GM12878 (cell line): ENCODE measurements around the gene PSMB10. TPM values are rescaled to one million over a fixed set of nuclear protein-coding genes. Genes with fewer than 3 reads are reported as not detected.

Experiments used
- ATAC-seq: fragments of 200-7000 bp; cut with Tn5 transposase; 3 replicates; pipeline ENCODE4 v1.9.1; 2020; ENCODE audit warnings: mild to moderate bottlenecking, moderate library complexity
- BruUV-seq: library from RNA; stranded (reverse); fragments of 400-500 nt; replicated peaks from 2 replicates; lab custom pipeline; 2021; lab: Mats Ljungman, UMichigan
- CTCF ChIA-PET: fragments of 300-600 bp; sonication (Branson Sonifier 250); formaldehyde crosslinking; extraction: SDS; loops from one replicate; lab custom pipeline; 2021; ENCODE audit warnings: inconsistent platforms; lab: Yijun Ruan, JAX
- POLR2A ChIA-PET: fragments of 350-600 bp; formaldehyde crosslinking; extraction: SDS; loops from one replicate; lab custom pipeline; 2021; ENCODE audit warnings: inconsistent platforms; lab: Charles Lee
- RAD21 ChIA-PET: fragments of 300-600 bp; sonication (Branson Sonifier 250); formaldehyde crosslinking; loops from one replicate; lab custom pipeline; 2023; ENCODE audit warnings: antibody characterized with exemption; ENCODE audit not compliant: unreplicated experiment; lab: Charles Lee
- SMC1A ChIA-PET: fragments of 300-600 bp; sonication (Branson Sonifier 250); formaldehyde crosslinking; loops from one replicate; lab custom pipeline; 2023; ENCODE audit not compliant: unreplicated experiment, uncharacterized antibody; lab: Charles Lee
- DNase-seq: peaks from one replicate; pipeline ENCODE4 v3.0.0-alpha.2; 2011; ENCODE audit warnings: low read depth, low spot score
- FAIRE-seq: peaks from 3 replicates; lab custom pipeline; 2011; peaks lifted over from hg19 to GRCh38; lab: Jason Lieb, UNC
- H2AFZ ChIP-seq: 2 replicates; pipeline ENCODE4 v1.6.0; 2011; ENCODE audit warnings: low read depth, low read length, control low read depth; ENCODE audit not compliant: control insufficient read depth
- H3K27ac ChIP-seq: 2 replicates; pipeline ENCODE4 v1.5.1; 2011; ENCODE audit warnings: control low read depth; ENCODE audit not compliant: control insufficient read depth, insufficient read depth
- H3K27me3 ChIP-seq, 2 experiments: replicated peaks in 1 of 2; 2 replicates each; pipeline versions ENCODE4 v1.6.0 to v1.6.1; 2011; ENCODE audit warnings: low read length in 1 of 2; ENCODE audit not compliant: control insufficient read depth in 2 of 2, insufficient read depth in 2 of 2
- H3K36me3 ChIP-seq, 2 experiments: 2 replicates each; pipeline ENCODE4 v1.5.1; 2011; ENCODE audit warnings: low read length in 1 of 2; ENCODE audit not compliant: control insufficient read depth in 2 of 2, insufficient read depth in 2 of 2
- H3K4me1 ChIP-seq: 2 replicates; pipeline ENCODE4 v1.6.1; 2011; ENCODE audit warnings: mild to moderate bottlenecking, low read length, moderate library complexity, mixed read lengths; ENCODE audit not compliant: control insufficient read depth, insufficient read depth
- H3K4me2 ChIP-seq: 2 replicates; pipeline ENCODE4 v1.6.0; 2011; ENCODE audit warnings: control low read depth; ENCODE audit not compliant: control insufficient read depth, insufficient read depth
- H3K4me3 ChIP-seq: fragments of 200-600 bp; sonication (generic); 2 replicates; pipeline ENCODE4 v1.5.1; 2016
- H3K79me2 ChIP-seq: 2 replicates; pipeline ENCODE4 v1.6.0; 2011; ENCODE audit warnings: low read length; ENCODE audit not compliant: control insufficient read depth, insufficient read depth
- H3K9ac ChIP-seq: 2 replicates; pipeline ENCODE4 v1.8.0; 2011; ENCODE audit warnings: low read length, control low read depth, mixed read lengths; ENCODE audit not compliant: control insufficient read depth, insufficient read depth
- H3K9me3 ChIP-seq: replicated peaks from 3 replicates; pipeline ENCODE4 v1.5.1; 2011; ENCODE audit warnings: mild to moderate bottlenecking, low read length; ENCODE audit not compliant: control insufficient read depth, insufficient read depth
- H4K20me1 ChIP-seq: 2 replicates; pipeline ENCODE4 v1.6.0; 2011; ENCODE audit not compliant: control insufficient read depth, insufficient read depth
- EZH2 ChIP-seq: IDR thresholded peaks from 2 replicates; pipeline ENCODE4 v1.6.1; 2012; ENCODE audit warnings: low read depth, mild to moderate bottlenecking, control low read depth, inconsistent platforms, low read length, borderline replicate concordance; ENCODE audit not compliant: control insufficient read depth
- GATAD2B ChIP-seq: fragments of 450-650 bp; conservative IDR thresholded peaks from 2 replicates; pipeline ENCODE4 v1.6.1; 2017; ENCODE audit warnings: low read depth, mild to moderate bottlenecking, moderate library complexity
- MTA2 ChIP-seq: fragments of 450-650 bp; IDR thresholded peaks from 2 replicates; pipeline ENCODE4 v1.6.1; 2016; ENCODE audit warnings: low read depth, mild to moderate bottlenecking, moderate library complexity
- NR2C2 ChIP-seq: IDR thresholded peaks from 2 replicates; pipeline ENCODE4 v1.6.1; 2011; ENCODE audit warnings: borderline replicate concordance, low read depth; ENCODE audit not compliant: control insufficient read depth, insufficient read length
- PML ChIP-seq: IDR thresholded peaks from 2 replicates; pipeline ENCODE4 v1.6.1; 2012; ENCODE audit warnings: low read length, inconsistent platforms
- RBBP5 ChIP-seq: fragments of 200-600 bp; sonication (generic); conservative IDR thresholded peaks from 2 replicates; pipeline ENCODE4 v1.6.1; 2016
- SMAD5 ChIP-seq: IDR thresholded peaks from 2 replicates; pipeline ENCODE4 v1.6.1; 2016; ENCODE audit warnings: antibody characterized with exemption, low read depth
- SRF ChIP-seq, 2 experiments: IDR thresholded peaks; 2 replicates each; pipeline ENCODE4 v1.6.1; 2011; ENCODE audit warnings: low read depth in 2 of 2, low read length in 2 of 2, mild to moderate bottlenecking in 1 of 2, moderate library complexity in 1 of 2
- TARDBP ChIP-seq: IDR thresholded peaks from 2 replicates; pipeline ENCODE4 v1.6.1; 2016; ENCODE audit warnings: borderline replicate concordance
- TBL1XR1 ChIP-seq: IDR thresholded peaks from 2 replicates; pipeline ENCODE4 v1.6.1; 2012; ENCODE audit warnings: low read depth, low read length, improper control_type of control experiment
- ZNF207 ChIP-seq: fragments of 450-650 bp; IDR thresholded peaks from 2 replicates; pipeline ENCODE4 v1.6.1; 2014; ENCODE audit warnings: antibody characterized with exemption, mild to moderate bottlenecking, borderline replicate concordance
- ZNF622 ChIP-seq: fragments of 450-650 bp; IDR thresholded peaks from 2 replicates; pipeline ENCODE4 v1.6.1; 2017; ENCODE audit warnings: mild to moderate bottlenecking, inconsistent platforms
- WGBS: methylation state at CpG from one replicate; pipeline ENCODE4 v1.1.6; 2016; ENCODE audit warnings: low lambda C conversion rate; ENCODE audit not compliant: insufficient replicate concordance, insufficient coverage; ENCODE audit errors: missing lambda C conversion rate; 5-methylcytosine and 5-hydroxymethylcytosine counted together
- in situ Hi-C: fragments of 300-500 bp; cut with MboI; formaldehyde crosslinking; loops from 9 replicates; pipeline ENCODE4 v1.14.3; 2018; ENCODE audit warnings: mixed read lengths
- intact Hi-C: fragments of 100-400 bp; cut with micrococcal nuclease; formaldehyde crosslinking; loops from one replicate; pipeline ENCODE4 v1.14.2; 2022; ENCODE audit not compliant: unreplicated experiment
- polyA plus RNA-seq, 11 experiments: library from polyadenylated mRNA; depleted of rRNA in 4 of 11; unstranded in 6 of 11; stranded (reverse) in 5 of 11; fragments of >200 nt; fragmentation: Nextera tagmentation in 4 of 11; fragmentation: Illumina TruSeq in 1 of 11; extraction: Ambion mirVana in 4 of 11; extraction: Trizol in 1 of 11; gene quantifications; 1 replicate in 1 of 11; 2 replicates in 10 of 11; pipeline versions ENCODE4 v1.2.1 to v1.2.3, GENCODE V29; 2011 to 2016; ENCODE audit warnings: inconsistent platforms in 2 of 11, missing spikeins in 2 of 11, low read depth in 1 of 11
- total RNA-seq, 4 experiments: library from RNA; depleted of rRNA in 3 of 4; stranded (reverse); fragments of >200 nt in 3 of 4; fragmentation: Illumina TruSeq in 1 of 4; extraction: Trizol in 1 of 4; gene quantifications; 2 replicates each; pipeline versions ENCODE4 v1.2.1 to v1.2.3, GENCODE V29; 2013 to 2021
- TF ChIP-seq, protein P1 (sequence below): IDR thresholded peaks from 2 replicates; pipeline ENCODE4 v1.6.1; 2012; ENCODE audit warnings: low read depth, low read length, improper control_type of control experiment
- TF ChIP-seq, protein P2 (sequence below): fragments of 450-650 bp; IDR thresholded peaks from 2 replicates; pipeline ENCODE4 v1.6.1; 2018; ENCODE audit warnings: borderline replicate concordance, mild to moderate bottlenecking; ENCODE audit not compliant: partially characterized antibody

The PSMB10 gene
- total and polyA plus RNA-seq, 10 of the 15 experiments (the other 5 are each of a cell fraction or from before 2014, with no cell fraction given), result 24.1 to 308 (median 151) TPM

DNA sequence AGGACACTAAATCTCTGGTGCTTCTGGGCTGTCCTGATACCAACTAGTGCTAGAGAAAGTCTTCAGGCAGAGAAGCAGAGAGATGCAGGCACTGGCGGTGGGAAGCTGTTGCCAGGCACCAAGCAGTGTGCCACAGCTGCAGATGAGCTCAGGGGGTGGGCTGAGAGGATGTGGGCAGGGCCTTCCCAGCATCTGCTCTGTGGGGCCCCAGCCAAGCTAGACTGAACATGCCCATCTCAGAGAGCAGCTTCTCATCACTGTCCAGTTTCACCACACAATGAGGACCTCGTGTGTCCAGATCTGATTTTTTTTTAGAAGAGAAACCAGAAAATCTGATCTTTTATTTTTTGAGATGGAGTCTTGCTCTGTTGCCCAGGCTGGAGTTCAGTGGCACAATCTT is 26.5 kb downstream of the PSMB10 start:
- Histone ChIP-seq H3K9me3 (no peaks in the 10 kb centered on the region), H3K4me3 (no peak overlapping the region), H3K79me2 (no peaks in the 10 kb centered on the region), H3K4me2 (no peak overlapping the region), H3K36me3 (peaks cover 1 to 7% of the 10 kb centered on the region in 2 experiments; a peak in 2 of 4 replicates), H3K27me3 (no peaks in the 10 kb centered on the region), H3K27ac (no peak overlapping the region), H3K4me1 (0 out of 2 replicates have a peak, but pooled peaks cover 3% of the 10 kb centered on the region), H4K20me1 (no peaks in the 10 kb centered on the region; the same call in 1 of the 2 replicates), H2AFZ (no peak overlapping the region), H3K9ac (no peak overlapping the region)
- SMC1A ChIA-PET, result interaction anchor here (0.6 kb wide), 1 partner anchor 66 kb away, joined by 3 read pairs; no protein-coding TSS in a partner anchor
- in situ Hi-C loops (no loop called here), intact Hi-C loops (no loop called here)
- CTCF ChIA-PET, result interaction anchor here (0.7 to 1.7 kb wide), 2 partner anchors 16 to 26 kb away, joined by 3 to 7 read pairs; no protein-coding TSS in a partner anchor
- RAD21 ChIA-PET, result interaction anchor here (1.0 kb wide), 1 partner anchor 25 kb away, joined by 3 read pairs; no protein-coding TSS in a partner anchor
- FAIRE-seq, result no peak
- BruUV-seq, result no TSS peak
- POLR2A ChIA-PET, result interaction anchor here (0.5 to 0.7 kb wide), 2 partner anchors 210 to 220 kb away, joined by 4 to 5 read pairs; no protein-coding TSS in a partner anchor
- WGBS, result 37% methylated on average over 2 of the region's 2 CpGs
- no peak for DNase-seq
- ATAC-seq, result peak; percentile 95
- TF ChIP-seq ZNF622 (no peak), SRF (IDR thresholded peaks at IDR 0.05; ENCODE audit: low read depth in 2 of 2, low read length in 2 of 2) (no peak)

DNA sequence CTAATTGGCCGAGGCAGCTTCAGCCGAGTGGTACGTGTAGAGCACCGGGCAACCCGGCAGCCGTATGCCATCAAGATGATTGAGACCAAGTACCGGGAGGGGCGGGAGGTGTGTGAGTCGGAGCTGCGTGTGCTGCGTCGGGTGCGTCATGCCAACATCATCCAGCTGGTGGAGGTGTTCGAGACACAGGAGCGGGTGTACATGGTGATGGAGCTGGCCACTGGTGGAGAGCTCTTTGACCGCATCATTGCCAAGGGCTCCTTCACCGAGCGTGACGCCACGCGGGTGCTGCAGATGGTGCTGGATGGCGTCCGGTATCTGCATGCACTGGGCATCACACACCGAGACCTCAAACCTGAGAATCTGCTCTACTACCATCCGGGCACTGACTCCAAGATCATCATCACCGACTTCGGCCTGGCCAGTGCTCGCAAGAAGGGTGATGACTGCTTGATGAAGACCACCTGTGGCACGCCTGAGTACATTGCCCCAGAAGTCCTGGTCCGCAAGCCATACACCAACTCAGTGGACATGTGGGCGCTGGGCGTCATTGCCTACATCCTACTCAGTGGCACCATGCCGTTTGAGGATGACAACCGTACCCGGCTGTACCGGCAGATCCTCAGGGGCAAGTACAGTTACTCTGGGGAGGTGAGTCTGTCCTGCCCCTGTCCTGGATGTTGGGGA is 27.5 kb downstream of the PSMB10 start:
- Histone ChIP-seq H2AFZ (no peak overlapping the region), H3K36me3 (peaks cover 1 to 7% of the 10 kb centered on the region in 2 experiments; a peak in 2 of 4 replicates), H3K9ac (no peak overlapping the region), H3K9me3 (no peaks in the 10 kb centered on the region), H3K4me2 (no peak overlapping the region), H3K27ac (no peak overlapping the region), H3K27me3 (no peaks in the 10 kb centered on the region), H3K4me1 (0 out of 2 replicates have a peak, but pooled peaks cover 3% of the 10 kb centered on the region), H3K79me2 (no peaks in the 10 kb centered on the region), H3K4me3 (no peak overlapping the region), H4K20me1 (no peaks in the 10 kb centered on the region; the same call in 1 of the 2 replicates)
- ChIA-PET CTCF (interaction anchor here (0.5 to 1.6 kb wide), 3 partner anchors 25 to 333 kb away, joined by 3 to 5 read pairs (median 4); no protein-coding TSS in a partner anchor), RAD21 (no interaction called here), POLR2A (interaction anchor here (0.6 kb wide), 1 partner anchor 177 kb away, joined by 3 read pairs; no protein-coding TSS in a partner anchor), SMC1A (no interaction called here)
- no peak for DNase-seq
- no TSS peak for BruUV-seq
- in situ Hi-C loops, result no loop called here
- over 99% methylated on average over 36 of the region's 36 CpGs for WGBS
- intact Hi-C loops, result no loop called here
- no peak for FAIRE-seq
- no peak for ATAC-seq
- no peak for TF ChIP-seq GATAD2B
- TF ChIP-seq TARDBP, result no peak
- no peak for TF ChIP-seq SMAD5
- TF ChIP-seq, protein P1, sequence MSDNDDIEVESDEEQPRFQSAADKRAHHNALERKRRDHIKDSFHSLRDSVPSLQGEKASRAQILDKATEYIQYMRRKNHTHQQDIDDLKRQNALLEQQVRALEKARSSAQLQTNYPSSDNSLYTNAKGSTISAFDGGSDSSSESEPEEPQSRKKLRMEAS, result no peak
- TF ChIP-seq NR2C2, result no peak
- no peak for TF ChIP-seq ZNF207
- no peak for TF ChIP-seq PML
- TF ChIP-seq, protein P2, sequence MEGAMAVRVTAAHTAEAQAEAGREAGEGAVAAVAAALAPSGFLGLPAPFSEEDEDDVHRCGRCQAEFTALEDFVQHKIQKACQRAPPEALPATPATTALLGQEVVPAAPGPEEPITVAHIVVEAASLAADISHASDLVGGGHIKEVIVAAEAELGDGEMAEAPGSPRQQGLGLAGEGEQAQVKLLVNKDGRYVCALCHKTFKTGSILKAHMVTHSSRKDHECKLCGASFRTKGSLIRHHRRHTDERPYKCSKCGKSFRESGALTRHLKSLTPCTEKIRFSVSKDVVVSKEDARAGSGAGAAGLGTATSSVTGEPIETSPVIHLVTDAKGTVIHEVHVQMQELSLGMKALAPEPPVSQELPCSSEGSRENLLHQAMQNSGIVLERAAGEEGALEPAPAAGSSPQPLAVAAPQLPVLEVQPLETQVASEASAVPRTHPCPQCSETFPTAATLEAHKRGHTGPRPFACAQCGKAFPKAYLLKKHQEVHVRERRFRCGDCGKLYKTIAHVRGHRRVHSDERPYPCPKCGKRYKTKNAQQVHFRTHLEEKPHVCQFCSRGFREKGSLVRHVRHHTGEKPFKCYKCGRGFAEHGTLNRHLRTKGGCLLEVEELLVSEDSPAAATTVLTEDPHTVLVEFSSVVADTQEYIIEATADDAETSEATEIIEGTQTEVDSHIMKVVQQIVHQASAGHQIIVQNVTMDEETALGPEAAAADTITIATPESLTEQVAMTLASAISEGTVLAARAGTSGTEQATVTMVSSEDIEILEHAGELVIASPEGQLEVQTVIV, result no peak
- TF ChIP-seq MTA2, result no peak
- no peak for TF ChIP-seq TBL1XR1
- no peak for TF ChIP-seq RBBP5
- TF ChIP-seq EZH2, result no peak
